Erythroblast (primary cell): ENCODE data around the gene PCK1.

ENCODE experiments used
- GATA1 ChIP-seq: IDR thresholded peaks from 2 replicates; pipeline ENCODE4 v1.6.1; 2011; ENCODE audit warnings: low read depth, mild to moderate bottlenecking, control low read depth, low read length, moderate library complexity
- POLR2A ChIP-seq: IDR thresholded peaks from 2 replicates; pipeline ENCODE4 v1.6.1; 2011; ENCODE audit warnings: mild to moderate bottlenecking, low read length

DNA sequence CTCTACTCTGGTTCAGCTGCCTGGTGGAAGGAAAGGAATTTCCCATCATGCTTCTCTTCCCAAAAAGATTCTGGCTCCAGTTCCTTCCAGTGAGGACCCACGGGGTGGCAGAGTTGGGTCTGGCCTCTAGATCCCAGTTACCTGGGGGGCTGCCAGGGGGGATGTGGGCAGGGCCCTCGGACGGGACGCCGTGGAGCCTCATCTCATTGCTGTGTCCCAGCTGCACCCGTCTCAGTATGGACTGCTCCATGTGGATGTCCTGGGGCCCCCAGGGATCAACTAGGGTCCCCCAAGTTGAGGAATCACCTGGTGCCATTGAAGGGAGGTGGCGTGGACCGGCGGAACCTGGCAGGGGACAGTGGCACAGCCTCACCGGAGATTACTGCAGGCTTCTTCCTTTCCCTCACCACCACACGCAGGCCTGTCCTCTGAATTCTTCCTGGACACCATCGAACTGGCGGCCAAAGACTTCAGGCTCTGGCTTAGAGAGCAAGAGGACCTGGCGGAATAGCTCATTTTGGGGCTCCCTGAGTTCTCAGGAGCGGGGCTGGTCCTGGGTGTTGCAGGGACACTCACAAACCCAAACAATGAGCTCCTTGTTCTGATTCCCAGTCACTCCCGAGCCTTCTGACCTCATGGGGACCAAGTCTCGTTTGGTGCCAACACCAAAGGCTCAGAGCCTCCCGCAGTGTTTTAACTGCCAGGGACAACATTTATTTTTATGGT is 50.8 kb downstream of the PCK1 start:
- no peak for TF ChIP-seq POLR2A
- no peak for TF ChIP-seq GATA1
